ENCODE data around the gene ID1. TPM values are rescaled to one million over a fixed set of nuclear protein-coding genes. Genes with fewer than 3 reads are reported as not detected.
A peak's percentile ranks its signal among the peaks of the same experiment; 100 is the strongest.

The ID1 gene
- total and polyA plus RNA-seq, 2 of the 13 experiments (the other 11 are each of a cell fraction or from before 2014, with no cell fraction given), result 320 to 419 TPM

- TF ChIP-seq ZNF616 (CRISPR knock-in tag; IDR thresholded peaks at IDR 0.05; ENCODE audit: low read depth) (0 out of 2 replicates have a peak, but pooled peaks have one; percentile 74), ATF7 (IDR thresholded peaks at IDR 0.05) (0 out of 2 replicates have a peak, but pooled peaks have one; percentile 19), ATF7 (CRISPR knock-in tag; IDR thresholded peaks at IDR 0.05) (peak; percentile 89), HOMEZ (CRISPR knock-in tag; IDR thresholded peaks at IDR 0.05; ENCODE audit: low read depth) (peak; percentile 84), ZNF501 (CRISPR knock-in tag; IDR thresholded peaks at IDR 0.05) (no peak), ZFY (CRISPR knock-in tag; IDR thresholded peaks at IDR 0.05) (peak; percentile 83), GATAD1 (CRISPR knock-in tag; IDR thresholded peaks at IDR 0.05) (peak; percentile 77), SCMH1 (CRISPR knock-in tag; IDR thresholded peaks at IDR 0.05; ENCODE audit: borderline replicate concordance) (no peak), RFX3 (CRISPR knock-in tag; IDR thresholded peaks at IDR 0.05) (no peak), ZNF547 (CRISPR knock-in tag; IDR thresholded peaks at IDR 0.05) (peak; percentile 93), KDM3A (CRISPR knock-in tag; IDR thresholded peaks at IDR 0.05; ENCODE audit: low read depth) (peak; percentile 98), PRPF4 (IDR thresholded peaks at IDR 0.05; ENCODE audit: low read depth, low read length, poor library complexity, severe bottlenecking) (peak; percentile 46), ZNF619 (CRISPR knock-in tag; IDR thresholded peaks at IDR 0.05) (peak; percentile 54), ZFP62 (CRISPR knock-in tag; IDR thresholded peaks at IDR 0.05) (peak; percentile 87), NR0B2 (CRISPR knock-in tag; IDR thresholded peaks at IDR 0.05) (peak; percentile 78), ZNF460 (CRISPR knock-in tag; IDR thresholded peaks at IDR 0.05; ENCODE audit: borderline replicate concordance) (no peak), MEIS2 (CRISPR knock-in tag; IDR thresholded peaks at IDR 0.05) (peak; percentile 78), HNRNPUL1 (IDR thresholded peaks at IDR 0.05; ENCODE audit: low read depth, low read length) (no peak; the same call in none of the 2 replicates), ZC3H13 (CRISPR knock-in tag; IDR thresholded peaks at IDR 0.05) (peak; percentile 99), FOXA1 (IDR thresholded peaks at IDR 0.05) (no peak), FOXA1 (CRISPR knock-in tag; IDR thresholded peaks at IDR 0.05) (peak; percentile 64), ZNF687 (CRISPR knock-in tag; IDR thresholded peaks at IDR 0.05) (peak; percentile 98)
- TF ChIP-seq, protein P1, sequence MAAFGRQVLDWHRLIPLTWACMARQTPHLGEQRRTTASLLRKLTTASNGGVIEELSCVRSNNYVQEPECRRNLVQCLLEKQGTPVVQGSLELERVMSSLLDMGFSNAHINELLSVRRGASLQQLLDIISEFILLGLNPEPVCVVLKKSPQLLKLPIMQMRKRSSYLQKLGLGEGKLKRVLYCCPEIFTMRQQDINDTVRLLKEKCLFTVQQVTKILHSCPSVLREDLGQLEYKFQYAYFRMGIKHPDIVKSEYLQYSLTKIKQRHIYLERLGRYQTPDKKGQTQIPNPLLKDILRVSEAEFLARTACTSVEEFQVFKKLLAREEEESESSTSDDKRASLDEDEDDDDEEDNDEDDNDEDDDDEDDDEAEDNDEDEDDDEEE (CRISPR knock-in tag; IDR thresholded peaks at IDR 0.05), result peak; percentile 84; the same call in 1 of the 2 replicates
These were observed 32.2 kb upstream of the ID1 start (continued) for GRCh38 chr20:31572701-31573554.

All from HepG2 (cell line).